Trophoblast cell (in vitro differentiated cells and primary cell): ENCODE results near the gene INPP5D.
A peak's percentile ranks its signal among the peaks of the same experiment; 100 is the strongest.
"Not testable (repeated sequence)": the region's sequence is repeated elsewhere in the genome, so short reads cannot be mapped to it uniquely, and the experiment has no call there.

Experiments
- DNase-seq, 2 donors: peaks; one replicate each; pipeline ENCODE4 v3.0.0-alpha.2; 2016
- H2AFZ ChIP-seq: 2 replicates; pipeline ENCODE4 v1.6.1; 2013; ENCODE audit warnings: low read length, moderate library complexity, mild to moderate bottlenecking; ENCODE audit not compliant: insufficient read depth, poor library complexity
- H2AK5ac ChIP-seq: 2 replicates; pipeline ENCODE4 v1.6.1; 2013; ENCODE audit warnings: mild to moderate bottlenecking, low read length
- H2BK120ac ChIP-seq: 2 replicates; pipeline ENCODE4 v1.6.1; 2013; ENCODE audit warnings: low read length, mild to moderate bottlenecking, moderate library complexity; ENCODE audit not compliant: insufficient read depth, poor library complexity
- H2BK12ac ChIP-seq: 2 replicates; pipeline ENCODE4 v1.6.1; 2013; ENCODE audit warnings: mild to moderate bottlenecking, low read length, moderate library complexity
- H2BK5ac ChIP-seq: 2 replicates; pipeline ENCODE4 v1.6.1; 2013; ENCODE audit warnings: low read length, low read depth, moderate library complexity, mild to moderate bottlenecking; ENCODE audit not compliant: poor library complexity
- H3K14ac ChIP-seq: 2 replicates; pipeline ENCODE4 v1.6.1; 2013; ENCODE audit warnings: mild to moderate bottlenecking, low read length
- H3K18ac ChIP-seq: 2 replicates; pipeline ENCODE4 v1.6.1; 2013; ENCODE audit warnings: mild to moderate bottlenecking, low read length
- H3K23ac ChIP-seq: 2 replicates; pipeline ENCODE4 v1.6.1; 2013; ENCODE audit warnings: low read length
- H3K27ac ChIP-seq: 2 replicates; pipeline ENCODE4 v1.5.1; 2013; ENCODE audit warnings: low read depth, mild to moderate bottlenecking, inconsistent platforms, low read length, moderate library complexity
- H3K27me3 ChIP-seq: 2 replicates; pipeline ENCODE4 v1.6.1; 2013; ENCODE audit warnings: inconsistent platforms, mild to moderate bottlenecking, low read length, moderate library complexity; ENCODE audit not compliant: insufficient read depth
- H3K36me3 ChIP-seq, 2 experiments: 1 replicate in 1 of 2; 2 replicates in 1 of 2; pipeline ENCODE4 v1.6.1; 2013; ENCODE audit warnings: low read length in 2 of 2, mild to moderate bottlenecking in 2 of 2, moderate library complexity in 1 of 2; ENCODE audit not compliant: insufficient read depth in 2 of 2, control insufficient read depth in 1 of 2
- H3K4ac ChIP-seq: 2 replicates; pipeline ENCODE4 v1.6.1; 2013; ENCODE audit warnings: low read depth, mild to moderate bottlenecking, low read length, moderate library complexity
- H3K4me1 ChIP-seq, 2 experiments: 1 replicate in 1 of 2; 2 replicates in 1 of 2; pipeline ENCODE4 v1.6.1; 2013; ENCODE audit warnings: low read length in 2 of 2, mild to moderate bottlenecking in 2 of 2, moderate library complexity in 1 of 2; ENCODE audit not compliant: insufficient read depth in 2 of 2, control insufficient read depth in 1 of 2
- H3K4me2 ChIP-seq: 2 replicates; pipeline ENCODE4 v1.6.1; 2013; ENCODE audit warnings: inconsistent platforms, mild to moderate bottlenecking, low read length, moderate library complexity
- H3K4me3 ChIP-seq: 2 replicates; pipeline ENCODE4 v1.5.1; 2013; ENCODE audit warnings: mild to moderate bottlenecking, low read depth, low read length, inconsistent platforms
- H3K79me1 ChIP-seq: one replicate; pipeline ENCODE4 v1.6.1; 2013; ENCODE audit warnings: low read length
- H3K79me2 ChIP-seq: 2 replicates; pipeline ENCODE4 v1.6.1; 2013; ENCODE audit warnings: low read length, mild to moderate bottlenecking; ENCODE audit not compliant: control insufficient read depth, insufficient read depth, poor library complexity
- H3K9ac ChIP-seq: 2 replicates; pipeline ENCODE4 v1.6.1; 2013; ENCODE audit warnings: mild to moderate bottlenecking, low read length
- H3K9me3 ChIP-seq: 2 replicates; pipeline ENCODE4 v1.6.1; 2013; ENCODE audit warnings: low read depth, mild to moderate bottlenecking, control low read depth, inconsistent platforms, low read length; ENCODE audit not compliant: insufficient read depth
- H4K12ac ChIP-seq: 2 replicates; pipeline ENCODE4 v1.6.1; 2013; ENCODE audit warnings: low read depth, mild to moderate bottlenecking, low read length, moderate library complexity
- H4K8ac ChIP-seq: 2 replicates; pipeline ENCODE4 v1.6.1; 2013; ENCODE audit warnings: low read depth, mild to moderate bottlenecking, low read length, moderate library complexity
- H4K91ac ChIP-seq: one replicate; pipeline ENCODE4 v1.6.1; 2013; ENCODE audit warnings: low read depth, mild to moderate bottlenecking, low read length, moderate library complexity
- WGBS: extraction: QIAGEN DNeasy Blood & Tissue Kit; methylation state at CpG from one replicate; pipeline ENCODE4 v1.1.7; 2013; ENCODE audit warnings: missing lambda C conversion rate; ENCODE audit not compliant: insufficient read length, insufficient coverage; ENCODE audit errors: extremely low coverage; 5-methylcytosine and 5-hydroxymethylcytosine counted together

The INPP5D gene

GRCh38 chr2:233094614-233095013, 34.5 kb downstream of the INPP5D start:
- no peak overlapping the region for H3K4ac ChIP-seq
- H2AK5ac ChIP-seq = no peak overlapping the region
- no peak overlapping the region for H2BK120ac ChIP-seq
- H3K79me1 ChIP-seq = no peaks in the 10 kb centered on the region
- no peaks in the 10 kb centered on the region for H3K9me3 ChIP-seq
- H4K12ac ChIP-seq = no peak overlapping the region
- H3K4me3 ChIP-seq = no peak overlapping the region
- H3K4me2 ChIP-seq = no peak overlapping the region
- no peak overlapping the region for H3K9ac ChIP-seq
- H3K27me3 ChIP-seq = no peaks in the 10 kb centered on the region
- no peak for DNase-seq
- H3K36me3 ChIP-seq = no peaks in the 10 kb centered on the region
- H2AFZ ChIP-seq = no peak overlapping the region
- WGBS = no CpG with 5 or more reads among the region's 6 CpGs
- H3K18ac ChIP-seq = no peak overlapping the region
- H2BK12ac ChIP-seq = no peak overlapping the region
- no peak overlapping the region for H4K91ac ChIP-seq
- no peaks in the 10 kb centered on the region for H3K79me2 ChIP-seq
- no peak overlapping the region for H3K14ac ChIP-seq
- no peak overlapping the region for H3K23ac ChIP-seq
- H4K8ac ChIP-seq = no peak overlapping the region
- H2BK5ac ChIP-seq = no peak overlapping the region
- H3K27ac ChIP-seq = no peak overlapping the region
- H3K4me1 ChIP-seq = no peaks in the 10 kb centered on the region

DNA sequence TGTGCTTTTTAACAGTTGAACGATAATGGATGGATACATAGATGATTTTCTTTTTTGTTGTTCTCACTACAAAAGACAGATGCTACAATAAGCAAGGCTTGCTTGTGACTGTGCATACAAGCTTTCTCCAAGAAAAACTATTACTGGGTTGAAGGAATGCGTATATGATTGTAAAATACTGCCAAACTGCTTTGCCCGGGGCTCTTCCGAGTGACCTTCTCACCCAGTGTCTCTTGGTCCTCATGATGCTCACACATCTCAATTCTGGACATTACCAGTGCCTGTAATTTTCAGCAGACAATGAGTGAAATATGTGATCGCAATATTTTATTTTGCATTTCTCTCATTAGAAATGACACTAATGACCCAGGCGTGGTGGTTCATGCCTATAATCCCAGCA, 35.9 kb downstream of the INPP5D start:
- Histone ChIP-seq H3K27me3 (no peaks in the 10 kb centered on the region), H4K91ac (no peak overlapping the region), H3K79me1 (no peaks in the 10 kb centered on the region), H3K14ac (no peak overlapping the region), H4K8ac (no peak overlapping the region), H3K4me1 (no peaks in the 10 kb centered on the region), H3K27ac (no peak overlapping the region), H3K18ac (no peak overlapping the region), H3K79me2 (no peaks in the 10 kb centered on the region), H3K4me3 (no peak overlapping the region), H4K12ac (no peak overlapping the region), H2BK120ac (no peak overlapping the region), H2BK5ac (no peak overlapping the region), H2AFZ (no peak overlapping the region), H3K9ac (no peak overlapping the region), H3K4me2 (no peak overlapping the region), H3K4ac (no peak overlapping the region), H3K9me3 (no peaks in the 10 kb centered on the region), H3K36me3 (no peaks in the 10 kb centered on the region), H2AK5ac (no peak overlapping the region), H3K23ac (no peak overlapping the region), H2BK12ac (no peak overlapping the region)
- WGBS = no CpG with 5 or more reads among the region's 6 CpGs
- DNase-seq = no peak

DNA sequence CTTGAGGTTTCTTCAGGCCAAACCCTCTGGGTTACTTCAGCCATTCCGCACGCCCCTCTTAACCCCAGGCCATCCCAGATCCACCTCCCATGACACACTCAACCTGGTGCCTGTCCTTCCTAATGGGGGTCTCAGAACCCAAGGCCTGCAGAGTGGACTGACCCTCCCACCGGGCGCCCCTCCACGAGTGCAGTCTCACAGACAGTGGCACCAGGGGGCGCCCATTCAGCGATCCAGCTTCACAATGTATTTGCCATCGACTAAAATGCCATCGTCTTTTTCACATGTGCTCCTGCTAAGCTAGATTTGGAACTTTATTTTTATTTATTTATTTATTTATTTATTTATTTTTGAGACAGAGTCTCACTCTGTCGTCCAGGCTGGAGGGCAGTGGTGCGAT, 38.5 kb downstream of the INPP5D start:
- H4K12ac ChIP-seq = no peak overlapping the region
- WGBS = no CpG with 5 or more reads among the region's 11 CpGs

GRCh38 chr2:233099820-233100191, 39.7 kb downstream of the INPP5D start:
- H2BK12ac ChIP-seq, H3K79me1 ChIP-seq, H3K27me3 ChIP-seq, H3K4me3 ChIP-seq, H3K27ac ChIP-seq, H2AFZ ChIP-seq, H3K9me3 ChIP-seq, H4K12ac ChIP-seq, H4K8ac ChIP-seq, H4K91ac ChIP-seq, H3K9ac ChIP-seq, H3K23ac ChIP-seq, H3K14ac ChIP-seq, H3K4ac ChIP-seq, H2BK120ac ChIP-seq, H3K36me3 ChIP-seq, H2BK5ac ChIP-seq, DNase-seq, H3K18ac ChIP-seq, H3K4me1 ChIP-seq, H3K4me2 ChIP-seq, H3K79me2 ChIP-seq, H2AK5ac ChIP-seq: not testable (repeated sequence)
- WGBS = no CpG with 5 or more reads among the region's 7 CpGs

More for the DNA sequence above, 38.5 kb downstream of the INPP5D start:
- peak in 1 of 2 donors; percentile 46 for DNase-seq
- Histone ChIP-seq H2AFZ (no peak overlapping the region), H3K9me3 (no peaks in the 10 kb centered on the region), H3K79me1 (no peaks in the 10 kb centered on the region), H3K36me3 (no peaks in the 10 kb centered on the region), H2AK5ac (no peak overlapping the region), H4K8ac (no peak overlapping the region), H2BK12ac (peak overlapping the region; percentile 23), H4K91ac (no peak overlapping the region), H3K79me2 (no peaks in the 10 kb centered on the region), H2BK5ac (no peak overlapping the region), H3K27ac (no peak overlapping the region), H2BK120ac (no peak overlapping the region), H3K4ac (no peak overlapping the region), H3K14ac (no peak overlapping the region), H3K9ac (no peak overlapping the region), H3K4me3 (no peak overlapping the region), H3K18ac (no peak overlapping the region), H3K23ac (no peak overlapping the region), H3K4me2 (no peak overlapping the region), H3K4me1 (no peaks in the 10 kb centered on the region), H3K27me3 (no peaks in the 10 kb centered on the region)
